ENCODE results near the gene FGFR3.

Gene FGFR3

GRCh38 chr4:1812720-1813119 is 19.6 kb downstream of the FGFR3 start:
- no peak for DNase-seq (ENCODE audit: low read depth)
- H3K4me3 ChIP-seq (ENCODE audit: low read depth, low read length): no peak overlapping the region
- no peak for TF ChIP-seq POLR2A (IDR thresholded peaks at IDR 0.05; ENCODE audit: extremely low read depth, insufficient read length)
- no peak for TF ChIP-seq MYC (IDR thresholded peaks at IDR 0.05; ENCODE audit: low read depth, low read length)
- TF ChIP-seq CTCF (IDR thresholded peaks at IDR 0.05; ENCODE audit: low read depth, low read length): no peak
- TF ChIP-seq MAX (IDR thresholded peaks at IDR 0.05; ENCODE audit: low read depth, low read length): no peak

GRCh38 chr4:1813231-1813630 is 20.1 kb downstream of the FGFR3 start:
- H3K4me3 ChIP-seq (ENCODE audit: low read depth, low read length): no peak overlapping the region
- no peak for DNase-seq (ENCODE audit: low read depth)
- TF ChIP-seq CTCF (IDR thresholded peaks at IDR 0.05; ENCODE audit: low read depth, low read length) (no peak), POLR2A (IDR thresholded peaks at IDR 0.05; ENCODE audit: extremely low read depth, insufficient read length) (no peak), MAX (IDR thresholded peaks at IDR 0.05; ENCODE audit: low read depth, low read length) (no peak), MYC (IDR thresholded peaks at IDR 0.05; ENCODE audit: low read depth, low read length) (no peak)

DNA sequence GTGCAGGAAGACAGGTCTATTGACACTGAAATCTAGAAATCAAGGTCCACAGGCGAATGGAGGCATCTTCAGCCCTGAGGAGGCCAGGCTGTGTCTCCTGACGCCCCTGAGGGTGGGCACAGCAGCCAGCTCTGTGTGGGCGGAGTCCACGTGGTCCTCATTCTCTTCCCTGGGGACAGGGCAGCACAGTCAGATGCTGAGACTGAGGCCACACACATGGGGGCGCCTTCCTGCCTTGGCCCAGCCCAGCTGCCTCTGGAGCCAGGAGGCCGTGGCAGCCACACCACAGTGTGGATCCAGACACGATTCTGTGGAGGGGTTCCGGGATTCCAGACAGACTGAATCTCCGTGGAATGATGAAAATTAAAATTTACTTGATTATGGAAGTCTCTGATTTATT is 20.8 kb downstream of the FGFR3 start:
- TF ChIP-seq MAX (IDR thresholded peaks at IDR 0.05; ENCODE audit: low read depth, low read length) (no peak), MYC (IDR thresholded peaks at IDR 0.05; ENCODE audit: low read depth, low read length) (no peak), CTCF (IDR thresholded peaks at IDR 0.05; ENCODE audit: low read depth, low read length) (no peak), POLR2A (IDR thresholded peaks at IDR 0.05; ENCODE audit: extremely low read depth, insufficient read length) (no peak)

GRCh38 chr4:1814453-1814852 is 21.4 kb downstream of the FGFR3 start:
- TF ChIP-seq MYC (IDR thresholded peaks at IDR 0.05; ENCODE audit: low read depth, low read length): no peak
- TF ChIP-seq CTCF (IDR thresholded peaks at IDR 0.05; ENCODE audit: low read depth, low read length): no peak
- TF ChIP-seq MAX (IDR thresholded peaks at IDR 0.05; ENCODE audit: low read depth, low read length): no peak
- no peak for TF ChIP-seq POLR2A (IDR thresholded peaks at IDR 0.05; ENCODE audit: extremely low read depth, insufficient read length)
- DNase-seq (ENCODE audit: low read depth): no peak
- H3K4me3 ChIP-seq (ENCODE audit: low read depth, low read length): no peak overlapping the region

More for the DNA sequence above, 20.8 kb downstream of the FGFR3 start:
- no peak overlapping the region for H3K4me3 ChIP-seq (ENCODE audit: low read depth, low read length)
- DNase-seq (ENCODE audit: low read depth): no peak

- H3K4me3 ChIP-seq (ENCODE audit: low read depth, low read length): no peak overlapping the region
- TF ChIP-seq POLR2A (IDR thresholded peaks at IDR 0.05; ENCODE audit: extremely low read depth, insufficient read length) (no peak), CTCF (IDR thresholded peaks at IDR 0.05; ENCODE audit: low read depth, low read length) (no peak), MYC (IDR thresholded peaks at IDR 0.05; ENCODE audit: low read depth, low read length) (no peak), MAX (IDR thresholded peaks at IDR 0.05; ENCODE audit: low read depth, low read length) (no peak)
- DNase-seq (ENCODE audit: low read depth): no peak
Observed at GRCh38 chr4:1815096-1815996, 22.3 kb downstream of the FGFR3 start.

Data from NB4 (cell line).